ENCODE measurements around the gene NBL1.

DNA sequence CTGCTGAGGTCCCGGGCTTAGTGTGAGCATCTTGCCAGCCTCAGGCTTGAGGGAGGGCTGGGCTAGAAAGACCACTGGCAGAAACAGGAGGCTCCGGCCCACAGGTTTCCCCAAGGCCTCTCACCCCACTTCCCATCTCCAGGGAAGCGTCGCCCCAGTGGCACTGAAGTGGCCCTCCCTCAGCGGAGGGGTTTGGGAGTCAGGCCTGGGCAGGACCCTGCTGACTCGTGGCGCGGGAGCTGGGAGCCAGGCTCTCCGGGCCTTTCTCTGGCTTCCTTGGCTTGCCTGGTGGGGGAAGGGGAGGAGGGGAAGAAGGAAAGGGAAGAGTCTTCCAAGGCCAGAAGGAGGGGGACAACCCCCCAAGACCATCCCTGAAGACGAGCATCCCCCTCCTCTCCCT is 13.4 kb downstream of the NBL1 start:
- no peak for TF ChIP-seq POLR2A (IDR thresholded peaks at IDR 0.05; ENCODE audit: low read depth, low read length)
- no peak for TF ChIP-seq TAF1 (IDR thresholded peaks at IDR 0.05; ENCODE audit: borderline replicate concordance, low read depth, low read length)
- TF ChIP-seq POLR2AphosphoS5 (IDR thresholded peaks at IDR 0.05; ENCODE audit: low read depth, low read length): no peak
